Uterus (tissue), 2 donors: ENCODE results near the gene GSG1L.

Experiments used
- CTCF ChIP-seq, 4 experiments: fragments of 200-600 bp in 2 of 4; fragments of 450-650 bp in 2 of 4; sonication (generic) in 2 of 4; IDR thresholded peaks; one replicate each; pipeline ENCODE4 v1.5.1; 2016 to 2019; ENCODE audit warnings: antibody characterized with exemption in 4 of 4, mild to moderate bottlenecking in 2 of 4, moderate library complexity in 1 of 4
- POLR2A ChIP-seq, 2 donors: fragments of 450-650 bp; IDR thresholded peaks; one replicate each; pipeline ENCODE4 v1.6.1; 2016; ENCODE audit warnings: antibody characterized with exemption in 2 of 2, mild to moderate bottlenecking in 1 of 2, moderate library complexity in 1 of 2

GRCh38 chr16:28101533-28101890 is 38.0 kb upstream of the GSG1L start:
- TF ChIP-seq CTCF (IDR thresholded peaks at IDR 0.05) (no peak), POLR2A (IDR thresholded peaks at IDR 0.05) (no peak)
